Panc1 (cell line): ENCODE data around the gene CRB2. TPM values are rescaled to one million over a fixed set of nuclear protein-coding genes. Genes with fewer than 3 reads are reported as not detected.

Experiments used
- ATAC-seq: fragments of 200-7000 bp; cut with Tn5 transposase; 2 replicates; pipeline ENCODE4 v1.9.1; 2020; ENCODE audit warnings: mild to moderate bottlenecking, moderate library complexity
- BruUV-seq: library from RNA; stranded (reverse); fragments of 400-500 nt; replicated peaks from 2 replicates; lab custom pipeline; 2021; lab: Mats Ljungman, UMichigan
- CTCF ChIA-PET: fragments of 300-600 bp; sonication (Branson Sonifier 250); formaldehyde crosslinking; loops from one replicate; lab custom pipeline; 2022; ENCODE audit warnings: antibody characterized with exemption; lab: Charles Lee
- POLR2A ChIA-PET: fragments of 300-600 bp; sonication (Branson Sonifier 250); formaldehyde crosslinking; loops from one replicate; lab custom pipeline; 2022; ENCODE audit warnings: antibody characterized with exemption; lab: Charles Lee
- DNase-seq: peaks from one replicate; pipeline ENCODE4 v3.0.0-alpha.2; 2010; ENCODE audit warnings: low read depth, low spot score
- H3K27ac ChIP-seq: 2 replicates; pipeline ENCODE4 v1.5.1; 2011; ENCODE audit warnings: mild to moderate bottlenecking, low read length, inconsistent platforms
- H3K27me3 ChIP-seq: fragments of 200-500 bp; sonication (Bioruptor generic); 2 replicates; pipeline ENCODE4 v1.6.0; 2014; ENCODE audit warnings: low read length, inconsistent platforms; ENCODE audit not compliant: control insufficient read depth, insufficient read depth
- H3K36me3 ChIP-seq: fragments of 200-500 bp; sonication (Bioruptor generic); 2 replicates; pipeline ENCODE4 v1.5.1; 2014; ENCODE audit warnings: inconsistent platforms, mild to moderate bottlenecking, low read length, moderate library complexity; ENCODE audit not compliant: control insufficient read depth, insufficient read depth
- H3K4me1 ChIP-seq: 2 replicates; pipeline ENCODE4 v1.5.1; 2011; ENCODE audit warnings: inconsistent platforms, mild to moderate bottlenecking, low read length, moderate library complexity; ENCODE audit not compliant: control insufficient read depth, insufficient read depth
- H3K4me3 ChIP-seq, 2 experiments: 2 replicates each; pipeline ENCODE4 v1.5.1; 2011 to 2012; ENCODE audit warnings: low read depth in 2 of 2, low read length in 2 of 2, mild to moderate bottlenecking in 2 of 2, inconsistent platforms in 1 of 2, moderate library complexity in 1 of 2
- H3K9me3 ChIP-seq: fragments of 200-500 bp; sonication (Bioruptor generic); 2 replicates; pipeline ENCODE4 v1.5.1; 2014; ENCODE audit warnings: low read depth, mild to moderate bottlenecking, inconsistent platforms, low read length, moderate library complexity; ENCODE audit not compliant: control insufficient read depth, insufficient read depth
- CTCF ChIP-seq: fragments of 450-650 bp; IDR thresholded peaks from 2 replicates; pipeline ENCODE4 v1.5.1; 2017; ENCODE audit warnings: mild to moderate bottlenecking
- POLR2AphosphoS5 ChIP-seq: IDR thresholded peaks from 2 replicates; pipeline ENCODE4 v1.6.1; 2012; ENCODE audit warnings: mild to moderate bottlenecking, low read depth, low read length, moderate library complexity
- SIN3A ChIP-seq: IDR thresholded peaks from 2 replicates; pipeline ENCODE4 v1.6.1; 2012; ENCODE audit warnings: low read depth, mild to moderate bottlenecking, low read length, moderate library complexity, borderline replicate concordance; ENCODE audit not compliant: insufficient read depth
- TCF7L2 ChIP-seq: IDR thresholded peaks from 2 replicates; pipeline ENCODE4 v1.6.1; 2011; ENCODE audit warnings: mild to moderate bottlenecking, low read depth, low read length, inconsistent platforms
- in situ Hi-C: cut with HindIII; loops from 2 replicates; pipeline ENCODE4 v1.10.0; 2016; ENCODE audit warnings: low sequenced_read_pairs, low pct_unique_long_range_greater_than_20kb
- intact Hi-C: fragments of 100-400 bp; cut with micrococcal nuclease; formaldehyde crosslinking; loops from one replicate; pipeline ENCODE4 v1.10.0; 2022; ENCODE audit not compliant: unreplicated experiment
- total RNA-seq: library from RNA; stranded (reverse); gene quantifications from one replicate; pipeline ENCODE4 v1.2.1, GENCODE V29; 2021; ENCODE audit not compliant: unreplicated experiment
- TF ChIP-seq, protein P1 (sequence below), 2 experiments: IDR thresholded peaks; 2 replicates each; pipeline ENCODE4 v1.6.1; 2011 to 2012; ENCODE audit warnings: low read depth in 2 of 2, control low read depth in 1 of 2, low read length in 1 of 2, mild to moderate bottlenecking in 1 of 2, moderate library complexity in 1 of 2; ENCODE audit not compliant: insufficient read depth in 1 of 2

CRB2 gene
- total RNA-seq, 1 experiment from 2014 or later: 0.05 TPM

DNA sequence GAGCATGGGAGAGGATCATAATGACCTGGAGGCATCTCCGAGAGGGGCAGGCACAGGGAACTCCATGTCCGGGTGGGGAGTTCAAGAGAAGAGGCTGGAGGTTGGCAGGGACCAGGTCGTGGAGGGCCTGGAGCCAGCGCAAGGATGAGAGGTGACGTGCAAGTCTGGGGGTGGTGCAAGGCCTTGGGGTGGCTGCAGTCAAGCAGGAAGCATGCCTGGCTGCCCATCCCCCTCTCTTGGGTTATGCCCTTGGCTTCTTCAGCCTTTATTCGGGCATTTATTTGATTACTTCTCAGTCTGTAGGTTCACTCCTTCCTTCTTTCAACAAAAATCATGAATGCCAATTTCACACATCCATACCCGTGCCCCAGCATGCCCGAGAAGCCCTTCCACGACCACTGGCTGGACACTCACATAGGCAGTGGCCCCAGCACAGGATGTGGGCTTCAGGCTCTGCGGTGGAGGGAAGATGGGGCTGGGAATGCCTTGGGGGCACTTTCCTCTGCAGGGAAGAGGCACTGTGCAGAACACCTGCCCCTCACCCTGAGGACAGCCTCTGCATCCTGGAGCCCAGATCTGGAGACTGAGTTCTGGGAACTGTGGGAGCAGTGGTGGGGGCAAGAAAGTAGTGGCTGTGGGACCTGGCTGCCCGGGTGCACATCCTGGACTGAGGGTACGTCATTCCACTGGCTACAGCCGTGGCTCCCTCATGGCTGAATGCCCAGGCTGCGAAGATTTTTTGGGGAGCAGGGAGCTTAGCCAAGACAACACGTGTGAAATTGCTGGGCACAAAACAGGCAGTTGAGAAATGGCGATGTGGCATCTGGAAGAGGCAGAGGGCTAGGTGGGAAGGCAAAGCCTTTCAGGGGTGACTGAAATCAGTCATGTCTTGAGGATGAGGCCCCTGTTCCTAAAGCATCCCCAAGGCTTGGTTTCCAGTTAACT is 38.6 kb downstream of the CRB2 start:
- intact Hi-C loops: no loop called here
- no peak overlapping the region for H3K27ac ChIP-seq
- no peaks in the 10 kb centered on the region for H3K36me3 ChIP-seq
- no peaks in the 10 kb centered on the region for H3K9me3 ChIP-seq
- in situ Hi-C loops: no loop called here
- ChIA-PET POLR2A (no interaction called here), CTCF (no interaction called here)
- no peak overlapping the region for H3K4me3 ChIP-seq
- no peak for ATAC-seq
- no peak for DNase-seq
- no peaks in the 10 kb centered on the region for H3K4me1 ChIP-seq
- BruUV-seq: no TSS peak
- no peaks in the 10 kb centered on the region for H3K27me3 ChIP-seq
- TF ChIP-seq, protein P1, sequence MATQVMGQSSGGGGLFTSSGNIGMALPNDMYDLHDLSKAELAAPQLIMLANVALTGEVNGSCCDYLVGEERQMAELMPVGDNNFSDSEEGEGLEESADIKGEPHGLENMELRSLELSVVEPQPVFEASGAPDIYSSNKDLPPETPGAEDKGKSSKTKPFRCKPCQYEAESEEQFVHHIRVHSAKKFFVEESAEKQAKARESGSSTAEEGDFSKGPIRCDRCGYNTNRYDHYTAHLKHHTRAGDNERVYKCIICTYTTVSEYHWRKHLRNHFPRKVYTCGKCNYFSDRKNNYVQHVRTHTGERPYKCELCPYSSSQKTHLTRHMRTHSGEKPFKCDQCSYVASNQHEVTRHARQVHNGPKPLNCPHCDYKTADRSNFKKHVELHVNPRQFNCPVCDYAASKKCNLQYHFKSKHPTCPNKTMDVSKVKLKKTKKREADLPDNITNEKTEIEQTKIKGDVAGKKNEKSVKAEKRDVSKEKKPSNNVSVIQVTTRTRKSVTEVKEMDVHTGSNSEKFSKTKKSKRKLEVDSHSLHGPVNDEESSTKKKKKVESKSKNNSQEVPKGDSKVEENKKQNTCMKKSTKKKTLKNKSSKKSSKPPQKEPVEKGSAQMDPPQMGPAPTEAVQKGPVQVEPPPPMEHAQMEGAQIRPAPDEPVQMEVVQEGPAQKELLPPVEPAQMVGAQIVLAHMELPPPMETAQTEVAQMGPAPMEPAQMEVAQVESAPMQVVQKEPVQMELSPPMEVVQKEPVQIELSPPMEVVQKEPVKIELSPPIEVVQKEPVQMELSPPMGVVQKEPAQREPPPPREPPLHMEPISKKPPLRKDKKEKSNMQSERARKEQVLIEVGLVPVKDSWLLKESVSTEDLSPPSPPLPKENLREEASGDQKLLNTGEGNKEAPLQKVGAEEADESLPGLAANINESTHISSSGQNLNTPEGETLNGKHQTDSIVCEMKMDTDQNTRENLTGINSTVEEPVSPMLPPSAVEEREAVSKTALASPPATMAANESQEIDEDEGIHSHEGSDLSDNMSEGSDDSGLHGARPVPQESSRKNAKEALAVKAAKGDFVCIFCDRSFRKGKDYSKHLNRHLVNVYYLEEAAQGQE (IDR thresholded peaks at IDR 0.05; ENCODE audit: insufficient read depth in 1 of 2, low read depth in 2 of 2, low read length in 1 of 2): no peak
- TF ChIP-seq POLR2AphosphoS5: no peak

DNA sequence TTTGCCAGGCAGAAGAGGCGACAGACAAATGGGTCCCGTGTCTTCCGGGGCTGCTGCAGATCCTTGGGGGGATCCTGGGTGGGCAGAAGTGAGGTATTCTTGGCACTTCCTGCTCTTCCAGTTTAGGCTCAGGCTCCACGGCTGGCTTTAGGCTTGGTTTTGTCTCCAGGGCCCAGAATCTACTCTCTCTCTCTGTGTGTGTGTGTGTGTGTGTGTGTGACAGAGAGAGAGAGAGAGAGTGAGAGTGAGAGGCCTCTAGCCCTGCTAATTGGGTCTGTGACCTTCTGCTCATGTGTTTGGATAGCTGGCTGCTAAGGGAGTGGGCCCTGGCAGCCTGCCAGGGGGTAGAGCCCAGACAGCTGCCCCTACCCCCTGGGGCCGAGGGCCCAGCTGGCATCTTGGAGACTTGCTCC is 39.3 kb downstream of the CRB2 start:
- intact Hi-C loops (no loop called here), in situ Hi-C loops (no loop called here)
- CTCF ChIA-PET: no interaction called here
- Histone ChIP-seq H3K4me1 (no peaks in the 10 kb centered on the region), H3K27me3 (no peaks in the 10 kb centered on the region), H3K9me3 (no peaks in the 10 kb centered on the region), H3K27ac (no peak overlapping the region), H3K36me3 (no peaks in the 10 kb centered on the region), H3K4me3 (no peak overlapping the region)
- DNase-seq: no peak
- POLR2A ChIA-PET: no interaction called here
- TF ChIP-seq POLR2AphosphoS5 (no peak), TCF7L2 (no peak), CTCF (no peak), SIN3A (no peak)
- TF ChIP-seq, protein P1 (IDR thresholded peaks at IDR 0.05; ENCODE audit: insufficient read depth in 1 of 2, low read depth in 2 of 2, low read length in 1 of 2): no peak
- no peak for ATAC-seq
- no TSS peak for BruUV-seq
